GM10266 (cell line): Measurements from ENCODE around the gene CACNA1D.

ENCODE experiments used
- DNase-seq: peaks from one replicate; pipeline ENCODE4 v3.0.0; 2012; ENCODE audit errors: extremely low spot score
- TF ChIP-seq, protein P1 (sequence below): IDR thresholded peaks from 2 replicates; pipeline ENCODE4 v1.5.1; 2012; ENCODE audit warnings: mild to moderate bottlenecking, low read depth; ENCODE audit not compliant: control insufficient read depth, insufficient read depth; ENCODE audit errors: missing control alignments

CACNA1D gene

DNA sequence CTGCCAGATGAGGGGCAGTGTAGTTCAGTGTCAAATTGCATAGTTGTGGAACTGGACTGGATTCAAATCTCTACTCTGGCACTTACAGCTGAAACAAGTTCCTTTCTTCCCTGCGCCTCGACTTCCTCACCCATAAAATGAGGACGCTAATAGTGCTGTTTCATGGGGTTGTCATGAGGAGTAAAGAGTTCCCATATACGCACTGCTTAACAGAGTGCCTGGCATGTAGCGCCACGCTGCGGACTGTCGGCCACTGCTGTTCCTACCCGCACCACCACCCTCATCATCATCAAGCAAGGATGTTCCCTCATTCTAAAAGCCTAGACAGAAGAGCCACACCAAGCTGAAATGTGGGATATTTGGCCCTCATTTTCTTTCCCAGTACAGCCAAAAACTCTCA is 259.9 kb downstream of the CACNA1D start:
- TF ChIP-seq, protein P1, sequence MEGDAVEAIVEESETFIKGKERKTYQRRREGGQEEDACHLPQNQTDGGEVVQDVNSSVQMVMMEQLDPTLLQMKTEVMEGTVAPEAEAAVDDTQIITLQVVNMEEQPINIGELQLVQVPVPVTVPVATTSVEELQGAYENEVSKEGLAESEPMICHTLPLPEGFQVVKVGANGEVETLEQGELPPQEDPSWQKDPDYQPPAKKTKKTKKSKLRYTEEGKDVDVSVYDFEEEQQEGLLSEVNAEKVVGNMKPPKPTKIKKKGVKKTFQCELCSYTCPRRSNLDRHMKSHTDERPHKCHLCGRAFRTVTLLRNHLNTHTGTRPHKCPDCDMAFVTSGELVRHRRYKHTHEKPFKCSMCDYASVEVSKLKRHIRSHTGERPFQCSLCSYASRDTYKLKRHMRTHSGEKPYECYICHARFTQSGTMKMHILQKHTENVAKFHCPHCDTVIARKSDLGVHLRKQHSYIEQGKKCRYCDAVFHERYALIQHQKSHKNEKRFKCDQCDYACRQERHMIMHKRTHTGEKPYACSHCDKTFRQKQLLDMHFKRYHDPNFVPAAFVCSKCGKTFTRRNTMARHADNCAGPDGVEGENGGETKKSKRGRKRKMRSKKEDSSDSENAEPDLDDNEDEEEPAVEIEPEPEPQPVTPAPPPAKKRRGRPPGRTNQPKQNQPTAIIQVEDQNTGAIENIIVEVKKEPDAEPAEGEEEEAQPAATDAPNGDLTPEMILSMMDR = no peak
- no peak for DNase-seq

DNA sequence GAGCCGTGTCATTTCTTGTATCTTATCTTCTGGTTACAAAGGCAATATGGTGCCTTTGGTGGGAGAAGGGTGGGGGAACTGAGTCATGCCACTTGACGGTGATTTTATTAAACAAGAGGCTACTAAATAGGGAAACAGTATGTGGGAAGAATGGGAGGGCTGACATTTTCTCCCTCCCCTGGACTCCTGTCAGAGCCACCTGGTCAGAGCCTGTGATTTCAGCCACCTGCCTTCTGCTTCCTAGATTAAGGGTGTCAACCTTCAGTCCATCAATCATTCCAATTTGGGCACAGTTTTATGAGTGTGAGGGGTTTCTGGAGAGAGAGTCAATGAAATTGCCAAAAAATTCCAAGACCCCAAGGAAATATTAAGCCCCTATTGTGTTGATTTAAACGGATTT is 264.4 kb downstream of the CACNA1D start:
- no peak for DNase-seq
- TF ChIP-seq, protein P1 = no peak

GRCh38 chr3:53763353-53763752 is 268.9 kb downstream of the CACNA1D start:
- TF ChIP-seq, protein P1 = no peak
- no peak for DNase-seq

DNA sequence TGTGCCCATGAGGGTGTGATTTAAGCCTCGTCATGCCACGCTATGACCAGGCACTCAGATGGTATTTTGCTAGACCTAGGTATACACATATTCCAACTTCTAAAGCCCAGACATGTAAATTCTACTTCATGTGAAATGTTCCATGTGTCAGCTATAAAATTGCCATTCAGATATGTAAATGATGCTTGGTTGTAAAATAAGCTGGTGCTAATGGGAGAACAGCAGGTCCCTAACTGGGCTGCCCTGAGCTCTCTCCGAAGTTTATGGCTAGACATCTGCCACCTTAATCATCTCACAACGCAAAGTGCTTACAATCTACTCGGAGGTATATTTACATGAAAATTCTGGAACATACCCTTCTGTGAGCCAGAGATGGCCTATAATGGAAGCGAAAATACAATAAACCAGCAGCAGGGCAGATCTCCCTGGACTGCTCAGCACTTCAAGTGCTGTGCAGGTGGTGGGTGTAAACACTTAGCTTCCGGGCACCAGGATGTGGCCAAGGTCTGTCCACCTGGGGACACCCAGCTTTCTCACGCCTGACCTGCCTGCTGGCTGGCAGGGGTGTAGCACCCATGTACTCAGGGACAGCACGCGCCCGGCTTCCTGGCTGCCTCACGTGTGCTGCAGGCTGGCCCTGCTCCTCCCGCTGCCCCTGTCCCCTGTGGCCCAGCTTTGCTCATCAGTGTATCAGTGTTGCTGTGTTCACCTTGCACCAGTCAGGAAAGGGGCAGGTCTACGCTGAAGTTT is 269.8 kb downstream of the CACNA1D start:
- TF ChIP-seq, protein P1 = no peak
- DNase-seq = no peak

DNA sequence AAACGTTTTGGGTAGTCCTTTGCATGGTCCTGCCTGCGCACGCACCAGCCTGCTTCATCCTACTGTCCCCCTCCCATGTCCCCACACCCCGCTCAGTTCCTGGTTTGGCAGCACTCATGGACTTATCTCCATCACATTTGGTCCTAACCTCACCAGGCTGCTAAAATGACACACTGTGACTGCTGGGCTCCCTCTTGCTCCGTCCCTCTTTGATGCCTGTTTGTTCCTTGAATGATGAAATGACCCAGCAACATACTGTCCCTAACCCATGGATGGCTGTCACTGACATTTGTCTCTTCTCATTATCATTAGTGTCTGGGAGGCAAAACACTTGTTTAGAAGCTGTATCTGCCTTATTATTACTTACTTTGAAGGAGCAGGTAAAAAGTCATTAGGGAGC is 271.3 kb downstream of the CACNA1D start:
- TF ChIP-seq, protein P1 = no peak
- DNase-seq = no peak

GRCh38 chr3:53766706-53767105 is 272.3 kb downstream of the CACNA1D start:
- DNase-seq = no peak
- TF ChIP-seq, protein P1 = no peak
